Spleen (tissue), 11 donors: ENCODE results near the gene OR52E1. TPM values are rescaled to one million over a fixed set of nuclear protein-coding genes. Genes with fewer than 3 reads are reported as not detected.

Source experiments
- DNase-seq: peaks from one replicate; pipeline ENCODE4 v3.0.0-alpha.2; 2020
- H3K27ac ChIP-seq, 8 donors: fragments of 200-600 bp; sonication (generic) in 7 of 8; 1 replicate in 4 of 8; 2 replicates in 4 of 8; pipeline versions ENCODE4 v1.5.0 to v1.8.0; 2016 to 2021; ENCODE audit warnings: inconsistent platforms in 4 of 8, mild to moderate bottlenecking in 4 of 8, moderate library complexity in 1 of 8
- H3K27me3 ChIP-seq, 7 donors: fragments of 200-600 bp; sonication (generic) in 6 of 7; replicated peaks in 1 of 7; 1 replicate in 4 of 7; 2 replicates in 3 of 7; pipeline versions ENCODE4 v1.5.0 to v1.8.0; 2016 to 2021; ENCODE audit warnings: inconsistent platforms in 3 of 7, mild to moderate bottlenecking in 1 of 7
- H3K36me3 ChIP-seq, 6 donors: fragments of 200-600 bp; sonication (generic) in 5 of 6; 1 replicate in 4 of 6; 2 replicates in 2 of 6; pipeline versions ENCODE4 v1.5.0 to v1.8.0; 2016 to 2021; ENCODE audit warnings: inconsistent platforms in 2 of 6
- H3K4me1 ChIP-seq, 6 donors: fragments of 200-600 bp; sonication (generic) in 5 of 6; 1 replicate in 3 of 6; 2 replicates in 3 of 6; pipeline versions ENCODE4 v1.5.0 to v1.8.0; 2016 to 2021; ENCODE audit warnings: inconsistent platforms in 3 of 6
- H3K4me3 ChIP-seq, 8 donors: fragments of 200-600 bp; sonication (generic) in 7 of 8; 1 replicate in 4 of 8; 2 replicates in 4 of 8; pipeline versions ENCODE4 v1.5.0 to v1.8.0; 2016 to 2021; ENCODE audit warnings: inconsistent platforms in 4 of 8, mild to moderate bottlenecking in 4 of 8, moderate library complexity in 2 of 8
- H3K9me3 ChIP-seq, 8 donors: fragments of 200-600 bp; sonication (generic) in 7 of 8; 1 replicate in 4 of 8; 2 replicates in 4 of 8; pipeline versions ENCODE4 v1.5.0 to v1.8.0; 2016 to 2021; ENCODE audit warnings: inconsistent platforms in 4 of 8
- POLR2A ChIP-seq, 3 donors: fragments of 450-650 bp; IDR thresholded peaks; one replicate each; pipeline ENCODE4 v1.5.1; 2017; ENCODE audit warnings: antibody characterized with exemption in 3 of 3, mild to moderate bottlenecking in 1 of 3
- POLR2AphosphoS5 ChIP-seq, 3 donors: sonication (generic); formaldehyde crosslinking; IDR thresholded peaks; one replicate each; pipeline ENCODE4 v1.5.1; 2017; ENCODE audit warnings: antibody characterized with exemption in 3 of 3
- WGBS, 5 donors: extraction: QIAGEN DNeasy Blood & Tissue Kit in 3 of 5; methylation state at CpG; one replicate each; pipeline versions ENCODE4 v1.1.5 to v1.1.7; 2013 to 2018; 5-methylcytosine and 5-hydroxymethylcytosine counted together
- intact Hi-C: fragments of 100-400 bp; cut with DNase I; formaldehyde crosslinking; loops from one replicate; pipeline ENCODE4 v1.15.0; 2023; ENCODE audit warnings: low total_unique reads
- polyA plus RNA-seq, 3 donors: library from polyadenylated mRNA; stranded (reverse); fragments of 200-250 nt; gene quantifications; one replicate each; pipeline ENCODE4 v1.2.1, GENCODE V29; 2013
- total RNA-seq, 7 donors: library from RNA; depleted of rRNA in 3 of 7; stranded (reverse); fragments of >200 nt in 3 of 7; fragmentation: NEBNext Ultra II Directional in 4 of 7; extraction: Animal tissue kit (Norgen Biotek cat#: 25700) in 4 of 7; gene quantifications; one replicate each; pipeline versions ENCODE4 v1.1.0 to v1.2.1, GENCODE V29; 2016 to 2021
- TF ChIP-seq, protein P1 (sequence below), 11 experiments: fragments of 200-600 bp in 7 of 11; fragments of 450-650 bp in 4 of 11; sonication (generic) in 4 of 11; IDR thresholded peaks in 8 of 11; conservative IDR thresholded peaks in 3 of 11; 1 replicate in 7 of 11; 2 replicates in 4 of 11; pipeline versions ENCODE4 v1.4.0 to v1.8.0; 2016 to 2021; ENCODE audit warnings: antibody characterized with exemption in 11 of 11, inconsistent platforms in 4 of 11, mild to moderate bottlenecking in 1 of 11
- donor health status: healthy with polysubstance abuse.
- donor health status: DM: no; HTN: no; CAD: no; lungs with moderate emphysema.
- donor health status: DM: no; HTN: no; CAD: no.
- donor health status: Bipolar disorder and iron deficiency.
- donor health status: healthy.
- donor health status: DM: no; HTN: no; CAD: no.
- donor health status: DM: yes; HTN: yes; CAD: no.

Gene OR52E1
- total and polyA plus RNA-seq, 10 donors, result not detected

DNA sequence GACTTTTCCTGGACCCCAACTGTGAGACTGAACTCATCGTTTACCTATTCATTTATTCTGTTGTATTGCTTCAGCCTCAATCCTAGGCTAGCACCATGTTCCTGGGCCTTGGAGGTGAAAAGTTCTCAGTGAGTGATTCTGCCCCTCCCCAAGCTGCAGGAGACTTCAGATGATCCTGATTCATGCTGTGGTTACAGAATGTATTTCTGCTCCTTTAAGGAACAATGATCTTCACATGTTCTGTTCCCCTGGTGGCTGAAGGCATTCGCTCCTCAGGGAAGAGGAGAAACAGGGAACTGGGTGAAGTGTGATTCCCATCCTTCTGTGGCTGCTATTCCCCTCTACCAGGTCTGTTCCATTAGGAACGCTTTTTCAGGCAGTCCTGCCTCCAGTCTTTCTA lies 2.4 kb downstream of the OR52E1 start:
- H3K27me3 ChIP-seq, result no peaks in the 10 kb centered on the region
- H3K36me3 ChIP-seq, result no peaks in the 10 kb centered on the region
- TF ChIP-seq POLR2A (IDR thresholded peaks at IDR 0.05) (no peak), POLR2AphosphoS5 (IDR thresholded peaks at IDR 0.05) (no peak)
- TF ChIP-seq, protein P1, sequence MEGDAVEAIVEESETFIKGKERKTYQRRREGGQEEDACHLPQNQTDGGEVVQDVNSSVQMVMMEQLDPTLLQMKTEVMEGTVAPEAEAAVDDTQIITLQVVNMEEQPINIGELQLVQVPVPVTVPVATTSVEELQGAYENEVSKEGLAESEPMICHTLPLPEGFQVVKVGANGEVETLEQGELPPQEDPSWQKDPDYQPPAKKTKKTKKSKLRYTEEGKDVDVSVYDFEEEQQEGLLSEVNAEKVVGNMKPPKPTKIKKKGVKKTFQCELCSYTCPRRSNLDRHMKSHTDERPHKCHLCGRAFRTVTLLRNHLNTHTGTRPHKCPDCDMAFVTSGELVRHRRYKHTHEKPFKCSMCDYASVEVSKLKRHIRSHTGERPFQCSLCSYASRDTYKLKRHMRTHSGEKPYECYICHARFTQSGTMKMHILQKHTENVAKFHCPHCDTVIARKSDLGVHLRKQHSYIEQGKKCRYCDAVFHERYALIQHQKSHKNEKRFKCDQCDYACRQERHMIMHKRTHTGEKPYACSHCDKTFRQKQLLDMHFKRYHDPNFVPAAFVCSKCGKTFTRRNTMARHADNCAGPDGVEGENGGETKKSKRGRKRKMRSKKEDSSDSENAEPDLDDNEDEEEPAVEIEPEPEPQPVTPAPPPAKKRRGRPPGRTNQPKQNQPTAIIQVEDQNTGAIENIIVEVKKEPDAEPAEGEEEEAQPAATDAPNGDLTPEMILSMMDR (IDR thresholded peaks at IDR 0.05 in 8 of 11, conservative IDR thresholded peaks at IDR 0.05 in 3 of 11), result no peak
- WGBS, 5 donors, result 58 to 67% (median 64%) methylated on average over 3 of the region's 3 CpGs
- no peak for DNase-seq
- intact Hi-C loops, result no loop called here
- no peaks in the 10 kb centered on the region for H3K9me3 ChIP-seq
- no peaks in the 10 kb centered on the region for H3K4me1 ChIP-seq
- H3K4me3 ChIP-seq, result no peak overlapping the region
- no peak overlapping the region for H3K27ac ChIP-seq

DNA sequence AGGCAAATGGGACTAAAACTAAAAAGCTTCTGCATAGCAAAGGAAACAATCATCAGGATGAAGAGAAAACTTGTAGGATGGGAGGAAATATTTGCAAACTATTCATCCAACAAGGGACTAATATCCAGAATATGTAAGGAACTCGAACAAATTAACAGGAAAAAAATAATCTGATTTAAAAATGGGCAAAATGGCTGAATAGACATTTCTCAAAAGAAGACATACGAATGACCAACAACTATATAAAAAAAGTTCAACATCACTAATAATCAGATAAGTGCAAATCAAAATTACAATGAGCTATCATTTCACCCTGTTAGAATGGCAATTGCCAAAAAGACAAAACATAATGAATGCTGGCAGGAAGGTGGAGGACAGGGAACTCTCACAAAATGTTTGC lies 12.0 kb downstream of the OR52E1 start:
- no peaks in the 10 kb centered on the region for H3K4me1 ChIP-seq
- no peaks in the 10 kb centered on the region for H3K9me3 ChIP-seq
- intact Hi-C loops, result no loop called here
- TF ChIP-seq POLR2A (IDR thresholded peaks at IDR 0.05) (no peak), POLR2AphosphoS5 (IDR thresholded peaks at IDR 0.05) (no peak)
- WGBS, 5 donors, result 57 to 73% (median 63%) methylated on average over 2 of the region's 2 CpGs
- H3K27me3 ChIP-seq, result no peaks in the 10 kb centered on the region
- no peak overlapping the region for H3K4me3 ChIP-seq
- no peaks in the 10 kb centered on the region for H3K36me3 ChIP-seq
- H3K27ac ChIP-seq, result no peak overlapping the region
- no peak for DNase-seq

DNA sequence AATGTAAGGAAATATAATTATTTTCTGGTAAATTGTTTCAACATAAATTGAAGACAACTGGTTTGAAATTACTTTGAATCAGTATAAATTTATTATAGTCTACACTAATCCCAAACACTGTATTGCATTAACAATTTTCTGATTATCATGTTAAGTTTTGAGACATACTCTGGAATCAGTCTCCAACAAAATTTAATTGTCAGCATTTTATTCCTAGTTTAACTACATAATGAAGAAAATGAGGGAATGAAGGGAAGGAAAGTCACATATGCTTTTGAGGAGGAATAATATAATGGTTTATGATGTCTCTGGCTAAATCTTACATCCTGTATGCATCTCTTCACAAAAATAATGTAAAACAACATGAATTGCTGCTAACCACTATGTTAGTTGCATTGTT lies 14.2 kb downstream of the OR52E1 start:
- no peak for TF ChIP-seq POLR2AphosphoS5 (IDR thresholded peaks at IDR 0.05)
- no peak for TF ChIP-seq POLR2A (IDR thresholded peaks at IDR 0.05)
- TF ChIP-seq, protein P1 (IDR thresholded peaks at IDR 0.05 in 8 of 11, conservative IDR thresholded peaks at IDR 0.05 in 3 of 11), result no peak
- H3K9me3 ChIP-seq, result no peaks in the 10 kb centered on the region
- H3K36me3 ChIP-seq, result no peaks in the 10 kb centered on the region
- no peak overlapping the region for H3K27ac ChIP-seq
- no peaks in the 10 kb centered on the region for H3K4me1 ChIP-seq
- H3K4me3 ChIP-seq, result no peak overlapping the region
- intact Hi-C loops, result no loop called here
- H3K27me3 ChIP-seq, result no peaks in the 10 kb centered on the region
- no peak for DNase-seq

DNA sequence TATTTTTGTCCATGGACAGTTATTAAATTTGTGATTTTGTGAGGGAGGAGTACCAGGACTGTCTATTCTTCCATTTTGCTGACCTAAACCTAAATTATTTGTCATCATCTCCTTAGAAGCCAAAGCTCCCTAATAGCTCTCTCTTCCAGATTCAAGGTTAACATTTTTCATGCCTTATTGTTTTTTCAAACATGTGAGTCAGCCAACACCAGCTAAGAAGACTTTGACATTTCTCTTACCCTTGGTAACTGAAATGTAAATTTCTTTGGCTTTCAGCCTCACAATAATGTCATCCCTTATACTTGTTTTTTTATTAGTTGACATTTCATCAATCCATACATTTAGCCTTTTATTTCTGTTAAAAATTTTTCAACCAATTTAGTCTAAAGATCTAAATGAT lies 19.2 kb downstream of the OR52E1 start:
- TF ChIP-seq, protein P1 (IDR thresholded peaks at IDR 0.05 in 8 of 11, conservative IDR thresholded peaks at IDR 0.05 in 3 of 11), result no peak
- no peak for TF ChIP-seq POLR2AphosphoS5 (IDR thresholded peaks at IDR 0.05)
- no peak for TF ChIP-seq POLR2A (IDR thresholded peaks at IDR 0.05)
- intact Hi-C loops, result no loop called here

DNA sequence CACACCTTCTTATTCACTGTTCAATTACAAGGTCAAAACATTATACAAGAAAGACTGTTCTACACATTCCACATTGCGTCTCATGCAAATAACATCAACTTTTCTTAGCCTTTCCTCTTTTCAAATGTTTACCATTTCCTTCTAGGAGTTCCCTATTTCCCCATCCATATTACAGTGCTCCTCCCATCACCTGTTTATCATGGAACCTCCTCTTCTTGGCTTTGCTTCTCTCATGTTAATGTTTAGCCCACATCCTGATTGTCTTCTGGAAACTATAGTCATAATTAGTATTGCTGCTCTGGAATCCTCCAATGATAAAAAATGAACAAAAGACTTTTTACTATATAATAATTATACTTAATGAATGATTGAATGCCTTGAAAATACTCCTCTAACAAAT lies 21.3 kb downstream of the OR52E1 start:
- no peak overlapping the region for H3K27ac ChIP-seq
- DNase-seq, result no peak
- WGBS, 5 donors, result 88 to 91% (median 89%) methylated on average over 1 of the region's 1 CpG
- TF ChIP-seq, protein P1 (IDR thresholded peaks at IDR 0.05 in 8 of 11, conservative IDR thresholded peaks at IDR 0.05 in 3 of 11), result no peak
- no peak for TF ChIP-seq POLR2AphosphoS5 (IDR thresholded peaks at IDR 0.05)
- TF ChIP-seq POLR2A (IDR thresholded peaks at IDR 0.05), result no peak
- H3K36me3 ChIP-seq, result no peaks in the 10 kb centered on the region
- H3K9me3 ChIP-seq, result no peaks in the 10 kb centered on the region
- intact Hi-C loops, result no loop called here
- H3K27me3 ChIP-seq, result no peaks in the 10 kb centered on the region
- H3K4me3 ChIP-seq, result no peak overlapping the region
- no peaks in the 10 kb centered on the region for H3K4me1 ChIP-seq

More for the DNA sequence above, 19.2 kb downstream of the OR52E1 start:
- Histone ChIP-seq H3K27me3 (no peaks in the 10 kb centered on the region), H3K27ac (no peak overlapping the region), H3K9me3 (no peaks in the 10 kb centered on the region), H3K4me1 (no peaks in the 10 kb centered on the region), H3K36me3 (no peaks in the 10 kb centered on the region), H3K4me3 (no peak overlapping the region)
- no peak for DNase-seq
